Measurements from ENCODE around the gene SIL1. TPM values are rescaled to one million over a fixed set of nuclear protein-coding genes. Genes with fewer than 3 reads are reported as not detected.

The SIL1 gene
- total RNA-seq, 1 donor from 2014 or later = 29.9 TPM

- DNase-seq (ENCODE audit: low read depth) = no peak
- TF ChIP-seq, protein P1, sequence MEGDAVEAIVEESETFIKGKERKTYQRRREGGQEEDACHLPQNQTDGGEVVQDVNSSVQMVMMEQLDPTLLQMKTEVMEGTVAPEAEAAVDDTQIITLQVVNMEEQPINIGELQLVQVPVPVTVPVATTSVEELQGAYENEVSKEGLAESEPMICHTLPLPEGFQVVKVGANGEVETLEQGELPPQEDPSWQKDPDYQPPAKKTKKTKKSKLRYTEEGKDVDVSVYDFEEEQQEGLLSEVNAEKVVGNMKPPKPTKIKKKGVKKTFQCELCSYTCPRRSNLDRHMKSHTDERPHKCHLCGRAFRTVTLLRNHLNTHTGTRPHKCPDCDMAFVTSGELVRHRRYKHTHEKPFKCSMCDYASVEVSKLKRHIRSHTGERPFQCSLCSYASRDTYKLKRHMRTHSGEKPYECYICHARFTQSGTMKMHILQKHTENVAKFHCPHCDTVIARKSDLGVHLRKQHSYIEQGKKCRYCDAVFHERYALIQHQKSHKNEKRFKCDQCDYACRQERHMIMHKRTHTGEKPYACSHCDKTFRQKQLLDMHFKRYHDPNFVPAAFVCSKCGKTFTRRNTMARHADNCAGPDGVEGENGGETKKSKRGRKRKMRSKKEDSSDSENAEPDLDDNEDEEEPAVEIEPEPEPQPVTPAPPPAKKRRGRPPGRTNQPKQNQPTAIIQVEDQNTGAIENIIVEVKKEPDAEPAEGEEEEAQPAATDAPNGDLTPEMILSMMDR (IDR thresholded peaks at IDR 0.05; ENCODE audit: insufficient read depth, low read length, poor library complexity, severe bottlenecking) = no peak
- H3K4me3 ChIP-seq (ENCODE audit: low read depth, low read length) = no peak overlapping the region
- H3K36me3 ChIP-seq (ENCODE audit: control insufficient read depth, insufficient read depth, low read length) = peaks cover 2% of the 10 kb centered on the region
- no peaks in the 10 kb centered on the region for H3K27me3 ChIP-seq (ENCODE audit: control insufficient read depth, insufficient read depth, low read length)
These were observed 72.2 kb downstream of the SIL1 start for GRCh38 chr5:139125991-139126390.

DNA sequence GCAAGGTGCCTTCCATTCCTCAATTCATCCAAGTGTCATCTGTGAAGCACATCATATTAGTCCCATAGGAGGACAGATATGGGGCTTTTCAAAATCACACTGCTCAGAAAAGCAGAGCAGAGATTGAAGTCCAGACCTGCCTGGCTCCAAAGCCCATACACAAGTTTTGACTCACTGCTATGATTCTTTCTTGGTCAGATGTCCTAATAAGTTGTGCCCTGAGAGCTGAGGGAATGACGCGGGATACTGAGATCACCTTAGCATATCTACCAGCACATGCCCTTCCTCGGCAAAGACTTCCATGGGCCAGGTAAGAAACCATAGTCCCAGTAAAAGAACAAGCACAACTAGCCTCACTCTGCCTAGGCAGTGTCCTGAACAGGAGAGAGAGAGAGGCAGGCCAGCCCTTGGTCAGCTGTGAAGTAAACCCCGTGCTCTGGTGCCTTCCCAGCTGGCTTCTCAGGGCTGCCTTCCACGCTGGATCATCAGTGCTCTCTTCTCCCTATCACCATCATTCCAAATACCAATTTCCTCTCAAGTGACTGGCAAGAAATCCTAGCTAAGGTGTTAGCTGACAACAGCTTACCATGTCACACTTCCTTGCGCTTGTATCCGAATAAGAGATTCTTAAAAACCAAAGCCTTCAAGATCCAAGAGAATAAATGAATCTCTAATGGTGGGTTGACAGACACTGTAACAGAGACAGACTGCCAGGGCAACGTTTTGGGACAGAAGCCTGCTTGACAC, 73.2 kb downstream of the SIL1 start:
- DNase-seq (ENCODE audit: low read depth) = no peak
- TF ChIP-seq, protein P1 (IDR thresholded peaks at IDR 0.05; ENCODE audit: insufficient read depth, low read length, poor library complexity, severe bottlenecking) = no peak
- H3K36me3 ChIP-seq (ENCODE audit: control insufficient read depth, insufficient read depth, low read length) = peaks cover 2% of the 10 kb centered on the region
- H3K4me3 ChIP-seq (ENCODE audit: low read depth, low read length) = no peak overlapping the region
- H3K27me3 ChIP-seq (ENCODE audit: control insufficient read depth, insufficient read depth, low read length) = no peaks in the 10 kb centered on the region

GRCh38 chr5:139121120-139121519, 77.0 kb downstream of the SIL1 start:
- DNase-seq (ENCODE audit: low read depth) = no peak
- Histone ChIP-seq H3K36me3 (ENCODE audit: control insufficient read depth, insufficient read depth, low read length) (peaks cover 2% of the 10 kb centered on the region), H3K4me3 (ENCODE audit: low read depth, low read length) (no peak overlapping the region), H3K27me3 (ENCODE audit: control insufficient read depth, insufficient read depth, low read length) (no peaks in the 10 kb centered on the region)
- TF ChIP-seq, protein P1 (IDR thresholded peaks at IDR 0.05; ENCODE audit: insufficient read depth, low read length, poor library complexity, severe bottlenecking) = no peak

GRCh38 chr5:139120521-139120920, 77.6 kb downstream of the SIL1 start:
- H3K36me3 ChIP-seq (ENCODE audit: control insufficient read depth, insufficient read depth, low read length) = peaks cover 2% of the 10 kb centered on the region
- no peak overlapping the region for H3K4me3 ChIP-seq (ENCODE audit: low read depth, low read length)
- TF ChIP-seq, protein P1 (IDR thresholded peaks at IDR 0.05; ENCODE audit: insufficient read depth, low read length, poor library complexity, severe bottlenecking) = no peak
- no peak for DNase-seq (ENCODE audit: low read depth)
- H3K27me3 ChIP-seq (ENCODE audit: control insufficient read depth, insufficient read depth, low read length) = no peaks in the 10 kb centered on the region

DNA sequence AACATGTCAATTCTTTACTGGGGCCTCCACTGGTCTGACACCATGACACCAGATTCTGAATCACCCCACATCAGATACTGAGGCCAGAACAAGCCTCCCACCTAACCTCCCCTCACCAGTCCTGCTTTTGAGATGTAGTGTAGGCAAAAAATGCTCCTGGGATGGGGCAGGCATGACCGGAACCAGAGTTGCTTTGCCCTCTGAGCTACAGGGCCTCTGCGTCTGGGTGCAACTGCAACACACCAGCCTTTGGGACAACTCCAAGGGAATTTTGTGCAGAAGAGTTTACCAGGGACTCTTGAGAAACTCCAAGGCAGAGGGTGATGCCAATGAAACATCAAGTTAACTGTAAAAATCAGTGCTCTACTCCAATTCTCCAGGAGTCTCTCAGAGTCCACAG, 79.4 kb downstream of the SIL1 start:
- TF ChIP-seq, protein P1 (IDR thresholded peaks at IDR 0.05; ENCODE audit: insufficient read depth, low read length, poor library complexity, severe bottlenecking) = no peak
- no peak for DNase-seq (ENCODE audit: low read depth)
- Histone ChIP-seq H3K36me3 (ENCODE audit: control insufficient read depth, insufficient read depth, low read length) (peaks cover 2% of the 10 kb centered on the region), H3K27me3 (ENCODE audit: control insufficient read depth, insufficient read depth, low read length) (no peaks in the 10 kb centered on the region), H3K4me3 (ENCODE audit: low read depth, low read length) (no peak overlapping the region)
